Thoracic aorta (tissue), 2 donors: ENCODE results near the gene TRIM9. TPM values are rescaled to one million over a fixed set of nuclear protein-coding genes. Genes with fewer than 3 reads are reported as not detected.

Source experiments
- ATAC-seq: fragments of 150-250 bp; one replicate; pipeline ENCODE4 v1.8.0; 2017; ENCODE audit warnings: low read depth; ENCODE audit not compliant: insufficient number of reproducible peaks, low FRiP score
- DNase-seq: peaks from one replicate; pipeline ENCODE4 v3.0.0-alpha.2; 2020; ENCODE audit warnings: low spot score
- H3K27ac ChIP-seq, 2 donors: fragments of 200-600 bp; sonication (generic); 1 replicate in 1 of 2; 2 replicates in 1 of 2; pipeline ENCODE4 v1.5.1; 2016; ENCODE audit warnings: mild to moderate bottlenecking in 2 of 2, moderate library complexity in 2 of 2
- H3K27me3 ChIP-seq: fragments of 200-600 bp; sonication (generic); replicated peaks from 2 replicates; pipeline ENCODE4 v1.6.0; 2016; ENCODE audit warnings: mild to moderate bottlenecking; ENCODE audit not compliant: insufficient read depth
- H3K36me3 ChIP-seq: fragments of 200-600 bp; sonication (generic); one replicate; pipeline ENCODE4 v1.5.1; 2016
- H3K4me1 ChIP-seq, 2 donors: fragments of 200-600 bp; sonication (generic); 1 replicate in 1 of 2; 2 replicates in 1 of 2; pipeline versions ENCODE4 v1.5.1 to v1.6.0; 2016; ENCODE audit warnings: low read depth in 2 of 2, mild to moderate bottlenecking in 1 of 2; ENCODE audit not compliant: control insufficient read depth in 1 of 2
- H3K4me3 ChIP-seq: fragments of 200-600 bp; sonication (generic); 2 replicates; pipeline ENCODE4 v1.5.1; 2016; ENCODE audit warnings: mild to moderate bottlenecking
- H3K9me3 ChIP-seq: fragments of 200-600 bp; sonication (generic); 2 replicates; pipeline ENCODE4 v1.5.1; 2016
- total RNA-seq, 2 donors: library from RNA; depleted of rRNA; stranded (reverse); fragments of >200 nt; gene quantifications; one replicate each; pipeline versions ENCODE4 v1.1.0 to v1.2.3, GENCODE V29; 2016
- TF ChIP-seq, protein P1 (sequence below): fragments of 200-600 bp; sonication (generic); IDR thresholded peaks from one replicate; pipeline ENCODE4 v1.5.1; 2019; ENCODE audit warnings: antibody characterized with exemption

The TRIM9 gene
- total RNA-seq, 2 donors from 2014 or later, result 0.41 to 2.1 TPM

DNA sequence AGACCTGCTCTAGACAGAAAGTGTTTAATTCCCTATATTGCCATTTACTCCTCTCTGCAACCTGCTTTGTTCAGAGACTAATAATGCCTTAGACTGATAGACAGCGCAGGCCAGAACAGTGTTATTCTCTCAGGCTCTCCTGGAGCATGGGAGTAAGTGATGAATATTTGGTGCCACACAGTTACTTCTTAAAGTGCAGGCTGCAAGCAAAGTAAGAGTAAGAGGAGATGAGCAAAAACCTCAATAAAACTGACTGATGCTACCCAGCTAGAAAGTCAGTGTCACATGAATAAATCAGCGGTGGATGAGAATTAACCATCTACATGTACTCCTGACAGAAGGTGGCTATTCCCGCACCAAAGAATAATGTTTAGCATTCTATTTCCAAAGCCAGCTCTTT, 9.9 kb downstream of the TRIM9 start:
- H3K4me3 ChIP-seq, result no peak overlapping the region
- no peak overlapping the region for H3K27ac ChIP-seq
- no peaks in the 10 kb centered on the region for H3K4me1 ChIP-seq
- TF ChIP-seq, protein P1, sequence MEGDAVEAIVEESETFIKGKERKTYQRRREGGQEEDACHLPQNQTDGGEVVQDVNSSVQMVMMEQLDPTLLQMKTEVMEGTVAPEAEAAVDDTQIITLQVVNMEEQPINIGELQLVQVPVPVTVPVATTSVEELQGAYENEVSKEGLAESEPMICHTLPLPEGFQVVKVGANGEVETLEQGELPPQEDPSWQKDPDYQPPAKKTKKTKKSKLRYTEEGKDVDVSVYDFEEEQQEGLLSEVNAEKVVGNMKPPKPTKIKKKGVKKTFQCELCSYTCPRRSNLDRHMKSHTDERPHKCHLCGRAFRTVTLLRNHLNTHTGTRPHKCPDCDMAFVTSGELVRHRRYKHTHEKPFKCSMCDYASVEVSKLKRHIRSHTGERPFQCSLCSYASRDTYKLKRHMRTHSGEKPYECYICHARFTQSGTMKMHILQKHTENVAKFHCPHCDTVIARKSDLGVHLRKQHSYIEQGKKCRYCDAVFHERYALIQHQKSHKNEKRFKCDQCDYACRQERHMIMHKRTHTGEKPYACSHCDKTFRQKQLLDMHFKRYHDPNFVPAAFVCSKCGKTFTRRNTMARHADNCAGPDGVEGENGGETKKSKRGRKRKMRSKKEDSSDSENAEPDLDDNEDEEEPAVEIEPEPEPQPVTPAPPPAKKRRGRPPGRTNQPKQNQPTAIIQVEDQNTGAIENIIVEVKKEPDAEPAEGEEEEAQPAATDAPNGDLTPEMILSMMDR, result no peak
- H3K36me3 ChIP-seq, result no peaks in the 10 kb centered on the region
- no peaks in the 10 kb centered on the region for H3K27me3 ChIP-seq
- no peak for ATAC-seq
- H3K9me3 ChIP-seq, result no peaks in the 10 kb centered on the region
- DNase-seq, result no peak

DNA sequence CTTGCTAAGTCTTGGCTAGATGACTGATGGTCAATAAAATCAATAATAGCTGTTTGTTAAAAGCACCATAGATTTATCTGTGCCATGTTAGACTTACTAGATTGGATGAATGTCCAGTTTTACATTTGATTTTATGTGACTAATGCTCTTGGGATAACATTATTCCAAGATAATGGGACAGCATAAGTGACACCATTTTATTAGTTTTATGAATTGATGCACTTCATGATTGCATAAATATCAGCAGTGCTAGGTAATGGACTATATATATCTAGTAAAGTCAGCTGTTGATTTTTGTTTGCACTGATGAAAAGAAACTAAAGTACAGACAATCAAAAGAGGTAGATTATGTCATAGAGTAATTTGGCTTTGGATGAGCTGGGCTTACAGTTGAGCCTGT, 10.4 kb downstream of the TRIM9 start:
- ATAC-seq (no peak), DNase-seq (no peak)
- Histone ChIP-seq H3K36me3 (no peaks in the 10 kb centered on the region), H3K4me1 (no peaks in the 10 kb centered on the region), H3K27ac (no peak overlapping the region), H3K9me3 (no peaks in the 10 kb centered on the region), H3K27me3 (no peaks in the 10 kb centered on the region), H3K4me3 (no peak overlapping the region)
- TF ChIP-seq, protein P1, result no peak

DNA sequence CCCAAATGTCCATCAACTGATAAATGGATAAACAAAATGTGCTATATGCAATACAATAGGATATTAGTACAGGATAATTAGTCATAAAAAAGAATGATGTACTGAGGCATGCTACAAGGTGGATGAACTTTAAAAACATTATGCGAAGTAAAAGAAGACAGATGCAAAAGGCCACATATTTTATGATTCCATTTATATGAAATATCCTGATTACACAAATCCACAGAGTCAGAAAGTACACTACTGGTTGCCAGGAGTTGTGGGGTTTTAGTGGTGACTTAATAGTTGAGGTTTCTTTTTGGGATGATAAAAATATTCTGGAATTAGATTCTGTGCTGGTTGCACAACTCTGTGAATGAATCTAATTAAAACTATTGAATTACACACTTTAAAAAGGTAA, 12.6 kb downstream of the TRIM9 start:
- ATAC-seq, result no peak
- no peak overlapping the region for H3K4me3 ChIP-seq
- H3K9me3 ChIP-seq, result no peaks in the 10 kb centered on the region
- no peaks in the 10 kb centered on the region for H3K4me1 ChIP-seq
- DNase-seq, result no peak
- TF ChIP-seq, protein P1, result no peak
- no peak overlapping the region for H3K27ac ChIP-seq
- H3K27me3 ChIP-seq, result no peaks in the 10 kb centered on the region
- no peaks in the 10 kb centered on the region for H3K36me3 ChIP-seq

DNA sequence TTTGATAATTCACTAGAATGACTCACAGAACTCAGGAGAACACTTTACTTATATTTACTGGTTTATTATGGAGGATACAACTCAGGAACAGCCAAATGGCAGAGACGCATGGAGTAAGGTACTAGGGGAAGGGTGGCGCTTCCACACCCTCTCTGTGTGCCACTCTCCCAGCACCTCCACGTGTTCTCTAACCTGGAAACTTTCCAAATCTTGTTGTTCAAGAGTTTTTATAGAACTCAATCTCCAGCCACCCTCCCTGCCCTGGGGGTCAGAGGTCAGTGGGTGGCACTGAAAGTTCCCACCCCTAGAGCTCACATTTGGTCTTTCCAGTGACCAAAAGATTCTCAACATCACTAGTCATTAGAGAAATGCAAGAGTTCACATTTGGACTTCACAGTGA, 13.2 kb downstream of the TRIM9 start:
- ATAC-seq (no peak), DNase-seq (no peak)
- Histone ChIP-seq H3K36me3 (no peaks in the 10 kb centered on the region), H3K27me3 (no peaks in the 10 kb centered on the region), H3K4me1 (no peaks in the 10 kb centered on the region), H3K9me3 (no peaks in the 10 kb centered on the region), H3K27ac (no peak overlapping the region), H3K4me3 (no peak overlapping the region)
- TF ChIP-seq, protein P1, result no peak

DNA sequence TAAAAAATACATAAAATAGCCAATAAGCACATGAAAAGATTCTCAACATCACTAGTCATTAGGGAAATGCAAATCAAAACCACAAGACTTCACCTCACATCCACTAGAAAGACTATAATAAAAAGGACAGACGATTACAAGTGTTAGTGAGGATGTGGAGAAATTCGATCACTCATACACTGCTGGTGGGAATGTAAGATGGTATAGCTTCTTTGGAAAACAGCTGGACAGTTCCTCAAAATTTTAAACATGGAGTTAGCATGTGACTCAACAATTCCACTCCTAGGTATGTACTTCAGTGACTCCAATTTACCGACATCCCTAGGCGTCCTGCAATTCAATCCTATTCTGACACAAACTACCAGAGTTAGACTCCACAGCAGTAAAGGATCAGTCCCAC, 13.7 kb downstream of the TRIM9 start:
- no peak overlapping the region for H3K27ac ChIP-seq
- no peaks in the 10 kb centered on the region for H3K27me3 ChIP-seq
- no peak overlapping the region for H3K4me3 ChIP-seq
- ATAC-seq (no peak), DNase-seq (no peak)
- H3K4me1 ChIP-seq, result no peaks in the 10 kb centered on the region
- H3K9me3 ChIP-seq, result no peaks in the 10 kb centered on the region
- H3K36me3 ChIP-seq, result no peaks in the 10 kb centered on the region
- TF ChIP-seq, protein P1, result no peak
